ENCODE results near the gene SYNGR4.

GRCh38 chr19:48319647-48320541 is 44.3 kb upstream of the SYNGR4 start:
- TF ChIP-seq ATF3 (CRISPR knock-in tag; conservative IDR thresholded peaks at IDR 0.05) (no peak), CTCF (IDR thresholded peaks at IDR 0.05) (peak; percentile 71; the same call in 1 of the 2 replicates), STAT6 (CRISPR knock-in tag; conservative IDR thresholded peaks at IDR 0.05; ENCODE audit: low read depth) (no peak), ZSCAN18 (CRISPR knock-in tag; IDR thresholded peaks at IDR 0.05) (no peak), ATF2 (CRISPR knock-in tag; IDR thresholded peaks at IDR 0.05; ENCODE audit: borderline replicate concordance, low read depth) (no peak), ETV6 (CRISPR knock-in tag; IDR thresholded peaks at IDR 0.05) (no peak)

Data from WTC11 (cell line).